Endodermal cell (in vitro differentiated cells): ENCODE measurements around the gene TRIO. TPM values are rescaled to one million over a fixed set of nuclear protein-coding genes. Genes with fewer than 3 reads are reported as not detected.

Experiments
- DNase-seq: peaks from one replicate; pipeline ENCODE4 v3.0.0-alpha.2; 2017
- H3K27ac ChIP-seq: 2 replicates; pipeline ENCODE4 v1.5.1; 2013; ENCODE audit warnings: mild to moderate bottlenecking, low read depth, low read length, moderate library complexity
- H3K27me3 ChIP-seq: 2 replicates; pipeline ENCODE4 v1.6.1; 2013; ENCODE audit warnings: mild to moderate bottlenecking, low read length, moderate library complexity; ENCODE audit not compliant: insufficient read depth, control insufficient read depth, poor library complexity, severe bottlenecking
- H3K36me3 ChIP-seq: 2 replicates; pipeline ENCODE4 v1.7.0; 2013; ENCODE audit warnings: mild to moderate bottlenecking, low read length, moderate library complexity; ENCODE audit not compliant: control insufficient read depth, insufficient read depth
- H3K4me1 ChIP-seq: one replicate; pipeline ENCODE4 v1.7.0; 2013; ENCODE audit warnings: low read length; ENCODE audit not compliant: control insufficient read depth, insufficient read depth
- H3K4me3 ChIP-seq: 2 replicates; pipeline ENCODE4 v1.5.1; 2013; ENCODE audit warnings: mild to moderate bottlenecking, low read length, moderate library complexity
- H3K9ac ChIP-seq: 2 replicates; pipeline ENCODE4 v1.6.1; 2013; ENCODE audit warnings: mild to moderate bottlenecking, low read length, moderate library complexity; ENCODE audit not compliant: poor library complexity, severe bottlenecking; ENCODE audit errors: extremely low read depth
- H3K9me3 ChIP-seq: 2 replicates; pipeline ENCODE4 v1.6.1; 2013; ENCODE audit warnings: mild to moderate bottlenecking, low read length, moderate library complexity; ENCODE audit not compliant: control insufficient read depth
- H3K27ac Mint-ChIP-seq: 2 replicates; pipeline ENCODE4 v1.8.0; 2020; ENCODE audit warnings: mixed read lengths
- H3K27me3 Mint-ChIP-seq: 2 replicates; pipeline ENCODE4 v1.8.0; 2021; ENCODE audit warnings: mild to moderate bottlenecking, mixed read lengths; ENCODE audit not compliant: insufficient read depth
- H3K36me3 Mint-ChIP-seq: 2 replicates; pipeline ENCODE4 v1.8.0; 2020; ENCODE audit warnings: low read depth, mixed read lengths
- H3K4me1 Mint-ChIP-seq: 2 replicates; pipeline ENCODE4 v1.8.0; 2020; ENCODE audit warnings: mixed read lengths
- H3K4me3 Mint-ChIP-seq: 2 replicates; pipeline ENCODE4 v1.8.0; 2020; ENCODE audit warnings: mild to moderate bottlenecking, moderate library complexity, mixed read lengths
- H3K9me3 Mint-ChIP-seq: 2 replicates; pipeline ENCODE4 v1.8.0; 2020; ENCODE audit warnings: mild to moderate bottlenecking, mixed read lengths
- CTCF ChIP-seq: fragments of 200-600 bp; sonication (generic); conservative IDR thresholded peaks from 2 replicates; pipeline ENCODE4 v1.5.0; 2021; ENCODE audit warnings: antibody characterized with exemption, mild to moderate bottlenecking
- WGBS, 2 experiments: methylation state at CpG; one replicate each; pipeline versions ENCODE4 v1.1.5 to v1.1.7; 2013; ENCODE audit warnings: missing lambda C conversion rate in 2 of 2, mixed read lengths in 1 of 2; ENCODE audit not compliant: insufficient coverage in 1 of 2, insufficient read length in 1 of 2; 5-methylcytosine and 5-hydroxymethylcytosine counted together
- total RNA-seq, 2 donors: library from RNA; stranded (reverse); fragmentation: NEBNext Ultra II Directional in 1 of 2; extraction: Animal tissue kit (Norgen Biotek cat#: 25700) in 1 of 2; gene quantifications; 2 replicates in 1 of 2; 3 replicates in 1 of 2; pipeline ENCODE4 v1.2.1, GENCODE V29; 2021

Gene TRIO
- total RNA-seq, 2 donors from 2014 or later, result 88.3 to 109 TPM

- 87 to 90% methylated on average over 6 to 9 of the region's 9 CpGs for WGBS, 2 experiments
- H3K36me3 Mint-ChIP-seq, result peaks cover 42% of the 10 kb centered on the region
- no peaks in the 10 kb centered on the region for H3K9me3 Mint-ChIP-seq
- no peak overlapping the region for H3K4me3 ChIP-seq
- H3K4me1 ChIP-seq, result no peaks in the 10 kb centered on the region
- no peak overlapping the region for H3K9ac ChIP-seq
- H3K27me3 Mint-ChIP-seq, result no peaks in the 10 kb centered on the region
- TF ChIP-seq CTCF, result no peak
- H3K9me3 ChIP-seq, result no peaks in the 10 kb centered on the region
- H3K27me3 ChIP-seq, result no peaks in the 10 kb centered on the region
- H3K4me1 Mint-ChIP-seq, result no peaks in the 10 kb centered on the region
- peaks cover 23% of the 10 kb centered on the region for H3K36me3 ChIP-seq
- H3K27ac ChIP-seq, result no peak overlapping the region
- no peak overlapping the region for H3K27ac Mint-ChIP-seq
- no peak overlapping the region for H3K4me3 Mint-ChIP-seq
- no peak for DNase-seq
Observed at GRCh38 chr5:14503017-14503680, 360.0 kb downstream of the TRIO start.

- Histone ChIP-seq H3K36me3 (peaks cover 23% of the 10 kb centered on the region), H3K27ac (no peak overlapping the region), H3K9ac (no peak overlapping the region), H3K4me1 (no peaks in the 10 kb centered on the region), H3K27me3 (no peaks in the 10 kb centered on the region), H3K9me3 (no peaks in the 10 kb centered on the region), H3K4me3 (no peak overlapping the region)
- WGBS, 2 experiments, result 92 to 100% methylated on average over 16 to 27 of the region's 27 CpGs
- no peak overlapping the region for H3K4me3 Mint-ChIP-seq
- peaks cover 39% of the 10 kb centered on the region for H3K36me3 Mint-ChIP-seq
- no peaks in the 10 kb centered on the region for H3K9me3 Mint-ChIP-seq
- no peak for TF ChIP-seq CTCF
- no peaks in the 10 kb centered on the region for H3K4me1 Mint-ChIP-seq
- no peak overlapping the region for H3K27ac Mint-ChIP-seq
- no peaks in the 10 kb centered on the region for H3K27me3 Mint-ChIP-seq
- no peak for DNase-seq
Observed at GRCh38 chr5:14503681-14504331, 360.7 kb downstream of the TRIO start.

GRCh38 chr5:14504332-14504727, 361.2 kb downstream of the TRIO start:
- Histone ChIP-seq H3K27ac (no peak overlapping the region), H3K9me3 (no peaks in the 10 kb centered on the region), H3K4me1 (no peaks in the 10 kb centered on the region), H3K27me3 (no peaks in the 10 kb centered on the region), H3K36me3 (peaks cover 17% of the 10 kb centered on the region), H3K4me3 (no peak overlapping the region), H3K9ac (no peak overlapping the region)
- Mint-ChIP-seq H3K27me3 (no peaks in the 10 kb centered on the region), H3K27ac (peak overlapping the region; percentile 10), H3K4me1 (no peaks in the 10 kb centered on the region), H3K36me3 (peaks cover 39% of the 10 kb centered on the region), H3K9me3 (no peaks in the 10 kb centered on the region), H3K4me3 (no peak overlapping the region)
- DNase-seq, result no peak
- TF ChIP-seq CTCF, result no peak
- 94 to 100% methylated on average over 5 to 8 of the region's 8 CpGs for WGBS, 2 experiments
